Measurements from ENCODE around the gene FHAD1.

DNA sequence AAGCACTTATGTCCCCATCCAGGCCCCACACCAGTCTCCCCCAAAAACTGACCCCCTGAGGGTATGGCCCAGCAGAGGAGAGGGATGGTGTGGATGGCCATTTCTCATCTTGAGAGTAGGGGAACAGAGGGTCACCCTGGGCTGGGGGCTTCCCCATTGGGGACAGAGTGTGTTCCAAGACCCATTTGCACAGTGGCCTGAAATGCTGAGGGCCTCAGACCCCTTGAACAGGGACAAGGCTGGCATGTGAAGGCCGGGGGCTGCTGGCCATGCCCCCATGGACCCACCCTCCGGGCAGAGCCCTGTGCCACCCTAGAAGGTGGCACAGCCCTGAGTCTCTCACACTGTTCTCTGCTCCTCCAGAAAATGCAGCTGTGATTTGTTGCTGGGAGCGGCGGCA is 199.2 kb downstream of the FHAD1 start:
- TF ChIP-seq POLR2AphosphoS5 (IDR thresholded peaks at IDR 0.05; ENCODE audit: low read length) = no peak
- TF ChIP-seq RAD51 (IDR thresholded peaks at IDR 0.05) = no peak
- no peak for TF ChIP-seq TARDBP (IDR thresholded peaks at IDR 0.05; ENCODE audit: borderline replicate concordance)
- no peak for TF ChIP-seq MXI1 (IDR thresholded peaks at IDR 0.05; ENCODE audit: low read depth, low read length)
- TF ChIP-seq SMAD5 (IDR thresholded peaks at IDR 0.05; ENCODE audit: low read depth) = no peak
- no peak for TF ChIP-seq KLF5 (IDR thresholded peaks at IDR 0.05; ENCODE audit: partially characterized antibody)
- no peak for TF ChIP-seq CEBPZ (IDR thresholded peaks at IDR 0.05; ENCODE audit: low read depth, low read length)
- no peak for TF ChIP-seq RFX5 (IDR thresholded peaks at IDR 0.05; ENCODE audit: low read depth, low read length)
- TF ChIP-seq, protein P1, sequence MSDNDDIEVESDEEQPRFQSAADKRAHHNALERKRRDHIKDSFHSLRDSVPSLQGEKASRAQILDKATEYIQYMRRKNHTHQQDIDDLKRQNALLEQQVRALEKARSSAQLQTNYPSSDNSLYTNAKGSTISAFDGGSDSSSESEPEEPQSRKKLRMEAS (IDR thresholded peaks at IDR 0.05; ENCODE audit: low read depth, low read length) = no peak
- TF ChIP-seq ZNF592 (IDR thresholded peaks at IDR 0.05) = no peak
